GM23338 (cell line): ENCODE measurements around the gene IL21R. TPM values are rescaled to one million over a fixed set of nuclear protein-coding genes. Genes with fewer than 3 reads are reported as not detected.

ENCODE experiments used
- ATAC-seq: fragments of 200-7000 bp; cut with Tn5 transposase; 3 replicates; pipeline ENCODE4 v1.9.1; 2020
- DNase-seq: peaks from one replicate; pipeline ENCODE4 v3.0.0-alpha.2; 2015; ENCODE audit warnings: low spot score
- H2AFZ ChIP-seq: fragments of 200-600 bp; sonication (generic); 2 replicates; pipeline ENCODE4 v1.8.0; 2016; ENCODE audit warnings: antibody characterized with exemption, mild to moderate bottlenecking, moderate library complexity
- H3F3A ChIP-seq: fragments of 200-600 bp; sonication (generic); replicated peaks from 2 replicates; pipeline ENCODE4 v1.8.0; 2017; ENCODE audit warnings: antibody characterized with exemption, mixed run types, low read depth
- H3K27ac ChIP-seq: fragments of 200-600 bp; sonication (generic); 2 replicates; pipeline ENCODE4 v1.6.1; 2016; ENCODE audit warnings: low read depth
- H3K27me3 ChIP-seq: fragments of 200-600 bp; sonication (generic); 2 replicates; pipeline ENCODE4 v1.8.0; 2016; ENCODE audit warnings: mild to moderate bottlenecking, mixed run types, moderate library complexity; ENCODE audit not compliant: insufficient read depth
- H3K36me3 ChIP-seq: fragments of 200-600 bp; sonication (generic); 2 replicates; pipeline ENCODE4 v1.8.0; 2016; ENCODE audit warnings: mild to moderate bottlenecking; ENCODE audit not compliant: insufficient read depth
- H3K4me1 ChIP-seq: fragments of 200-600 bp; sonication (generic); 2 replicates; pipeline ENCODE4 v1.8.0; 2016; ENCODE audit warnings: mild to moderate bottlenecking, moderate library complexity; ENCODE audit not compliant: insufficient read depth
- H3K4me2 ChIP-seq: fragments of 200-600 bp; sonication (generic); 2 replicates; pipeline ENCODE4 v1.7.1; 2017; ENCODE audit warnings: mixed run types
- H3K4me3 ChIP-seq: fragments of 200-600 bp; sonication (generic); 2 replicates; pipeline ENCODE4 v1.6.1; 2016; ENCODE audit warnings: mixed run types
- H3K79me2 ChIP-seq: fragments of 200-600 bp; sonication (generic); replicated peaks from 2 replicates; pipeline ENCODE4 v1.8.0; 2017; ENCODE audit warnings: mild to moderate bottlenecking; ENCODE audit not compliant: insufficient read depth
- H3K9me2 ChIP-seq: fragments of 200-600 bp; sonication (generic); 2 replicates; pipeline ENCODE4 v1.8.0; 2017; ENCODE audit not compliant: insufficient read depth
- H4K20me1 ChIP-seq: fragments of 200-600 bp; sonication (generic); replicated peaks from 2 replicates; pipeline ENCODE4 v1.8.0; 2017; ENCODE audit warnings: mild to moderate bottlenecking; ENCODE audit not compliant: insufficient read depth
- H3K27ac Mint-ChIP-seq: 2 replicates; pipeline ENCODE4 v1.8.0; 2020; ENCODE audit warnings: inconsistent platforms, mild to moderate bottlenecking, moderate library complexity, mixed read lengths
- H3K27me3 Mint-ChIP-seq: 3 replicates; pipeline ENCODE4 v1.8.0; 2022; ENCODE audit warnings: low read depth, mild to moderate bottlenecking, moderate library complexity, mixed read lengths, inconsistent platforms; ENCODE audit not compliant: insufficient read depth, poor library complexity
- H3K36me3 Mint-ChIP-seq: 3 replicates; pipeline ENCODE4 v1.8.0; 2021; ENCODE audit warnings: low read depth, mild to moderate bottlenecking, inconsistent platforms, moderate library complexity, mixed read lengths
- H3K4me1 Mint-ChIP-seq: 3 replicates; pipeline ENCODE4 v1.8.0; 2020; ENCODE audit warnings: mild to moderate bottlenecking, inconsistent platforms, mixed read lengths
- H3K4me3 Mint-ChIP-seq: 3 replicates; pipeline ENCODE4 v1.8.0; 2021; ENCODE audit warnings: moderate library complexity, mild to moderate bottlenecking, inconsistent platforms, mixed read lengths
- H3K9me3 Mint-ChIP-seq: 3 replicates; pipeline ENCODE4 v1.8.0; 2020; ENCODE audit warnings: moderate library complexity, mild to moderate bottlenecking, inconsistent platforms, mixed read lengths
- CREB1 ChIP-seq: fragments of 250-450 bp; sonication (Bioruptor Pico); IDR thresholded peaks from 2 replicates; pipeline ENCODE4 v1.5.0; 2020; ENCODE audit warnings: low read depth, mild to moderate bottlenecking, moderate library complexity
- ETS1 ChIP-seq: IDR thresholded peaks from 2 replicates; pipeline ENCODE4 v1.6.1; 2016; ENCODE audit warnings: antibody characterized with exemption
- EZH2 ChIP-seq: fragments of 200-600 bp; sonication (generic); IDR thresholded peaks from one replicate; pipeline ENCODE4 v1.8.0; 2017; ENCODE audit warnings: antibody characterized with exemption, mild to moderate bottlenecking, low read depth; ENCODE audit not compliant: unreplicated experiment
- EZH2phosphoT487 ChIP-seq: fragments of 200-600 bp; sonication (generic); IDR thresholded peaks from one replicate; pipeline ENCODE4 v1.8.1; 2018; ENCODE audit warnings: antibody characterized with exemption; ENCODE audit not compliant: unreplicated experiment
- POLR2AphosphoS5 ChIP-seq: IDR thresholded peaks from 2 replicates; pipeline ENCODE4 v1.6.1; 2016; ENCODE audit warnings: antibody characterized with exemption, low read depth
- REST ChIP-seq: IDR thresholded peaks from one replicate; pipeline ENCODE4 v1.6.1; 2018; ENCODE audit warnings: antibody characterized with exemption; ENCODE audit not compliant: unreplicated experiment
- STAT1 ChIP-seq: IDR thresholded peaks from one replicate; pipeline ENCODE4 v1.6.1; 2016; ENCODE audit warnings: antibody characterized with exemption; ENCODE audit not compliant: unreplicated experiment
- ZNF462 ChIP-seq: fragments of 250-450 bp; sonication (Bioruptor Pico); IDR thresholded peaks from 2 replicates; pipeline ENCODE4 v1.5.0; 2020; ENCODE audit warnings: mild to moderate bottlenecking, moderate library complexity
- polyA plus RNA-seq: library from polyadenylated mRNA; unstranded; fragments of >200 nt; fragmentation: Nextera tagmentation; extraction: Ambion mirVana; gene quantifications from 2 replicates; pipeline ENCODE4 v1.2.1, GENCODE V29; 2016
- total RNA-seq: library from RNA; depleted of rRNA; stranded (reverse); fragments of >200 nt; shearing (Covaris generic); gene quantifications from 2 replicates; pipeline ENCODE4 v1.2.3, GENCODE V29; 2014

Gene IL21R
- total and polyA plus RNA-seq, 2 experiments from 2014 or later: 0.42 to 2.6 TPM

- H3K36me3 Mint-ChIP-seq: no peaks in the 10 kb centered on the region; the same call in 2 of the 3 replicates
- peaks cover 2% of the 10 kb centered on the region for H3K27me3 Mint-ChIP-seq
- Histone ChIP-seq H3K27ac (no peak overlapping the region), H3K4me2 (no peak overlapping the region), H3F3A (no peaks in the 10 kb centered on the region), H3K9me2 (no peaks in the 10 kb centered on the region), H4K20me1 (no peaks in the 10 kb centered on the region), H2AFZ (no peak overlapping the region), H3K4me3 (no peak overlapping the region), H3K4me1 (no peaks in the 10 kb centered on the region), H3K27me3 (no peaks in the 10 kb centered on the region), H3K79me2 (no peaks in the 10 kb centered on the region), H3K36me3 (no peaks in the 10 kb centered on the region)
- H3K9me3 Mint-ChIP-seq: peaks cover 9% of the 10 kb centered on the region; the same call in 2 of the 3 replicates
- H3K4me1 Mint-ChIP-seq: no peaks in the 10 kb centered on the region
- no peak overlapping the region for H3K27ac Mint-ChIP-seq
- no peak overlapping the region for H3K4me3 Mint-ChIP-seq
- ATAC-seq (no peak), DNase-seq (no peak)
- TF ChIP-seq REST: no peak
- TF ChIP-seq CREB1 (CRISPR knock-in tag): no peak
- TF ChIP-seq EZH2phosphoT487: no peak
- no peak for TF ChIP-seq POLR2AphosphoS5
Observed at GRCh38 chr16:27386674-27387073, 15.3 kb upstream of the IL21R start.

GRCh38 chr16:27387724-27388123 lies 14.2 kb upstream of the IL21R start:
- TF ChIP-seq CREB1 (CRISPR knock-in tag) (no peak), ZNF462 (CRISPR knock-in tag) (no peak), STAT1 (no peak), EZH2 (no peak), ETS1 (no peak)
- Histone ChIP-seq H3K27me3 (no peaks in the 10 kb centered on the region), H3K4me2 (no peak overlapping the region), H3K27ac (no peak overlapping the region), H3K4me1 (no peaks in the 10 kb centered on the region), H2AFZ (no peak overlapping the region), H3K4me3 (no peak overlapping the region), H3K36me3 (no peaks in the 10 kb centered on the region), H3K79me2 (no peaks in the 10 kb centered on the region), H3F3A (no peaks in the 10 kb centered on the region), H4K20me1 (no peaks in the 10 kb centered on the region), H3K9me2 (no peaks in the 10 kb centered on the region)
- Mint-ChIP-seq H3K4me1 (no peaks in the 10 kb centered on the region), H3K4me3 (no peak overlapping the region), H3K36me3 (no peaks in the 10 kb centered on the region; the same call in 2 of the 3 replicates), H3K27me3 (no peaks in the 10 kb centered on the region), H3K27ac (no peak overlapping the region), H3K9me3 (peaks cover 7% of the 10 kb centered on the region; the same call in 2 of the 3 replicates)
- ATAC-seq (no peak), DNase-seq (no peak)
